ES-I3 (cell line): ENCODE data around the gene KLF15.

Experiments used
- H3K36me3 ChIP-seq: 2 replicates; pipeline ENCODE4 v1.6.1; 2013; ENCODE audit warnings: mild to moderate bottlenecking, low read length, control low read depth, moderate library complexity; ENCODE audit not compliant: insufficient read depth
- H3K4me1 ChIP-seq: 2 replicates; pipeline ENCODE4 v1.6.1; 2013; ENCODE audit warnings: mild to moderate bottlenecking, control low read depth, low read length; ENCODE audit not compliant: insufficient read depth
- H3K9ac ChIP-seq: 2 replicates; pipeline ENCODE4 v1.6.1; 2013; ENCODE audit warnings: low read depth, mild to moderate bottlenecking, low read length, moderate library complexity
- H3K9me3 ChIP-seq: 2 replicates; pipeline ENCODE4 v1.6.1; 2013; ENCODE audit warnings: mild to moderate bottlenecking, low read length, moderate library complexity; ENCODE audit not compliant: control insufficient read depth, insufficient read depth

KLF15 gene

GRCh38 chr3:126373682-126374601 is 16.7 kb upstream of the KLF15 start:
- H3K9me3 ChIP-seq = no peaks in the 10 kb centered on the region
- H3K36me3 ChIP-seq = no peaks in the 10 kb centered on the region
- no peaks in the 10 kb centered on the region for H3K4me1 ChIP-seq
- no peak overlapping the region for H3K9ac ChIP-seq

DNA sequence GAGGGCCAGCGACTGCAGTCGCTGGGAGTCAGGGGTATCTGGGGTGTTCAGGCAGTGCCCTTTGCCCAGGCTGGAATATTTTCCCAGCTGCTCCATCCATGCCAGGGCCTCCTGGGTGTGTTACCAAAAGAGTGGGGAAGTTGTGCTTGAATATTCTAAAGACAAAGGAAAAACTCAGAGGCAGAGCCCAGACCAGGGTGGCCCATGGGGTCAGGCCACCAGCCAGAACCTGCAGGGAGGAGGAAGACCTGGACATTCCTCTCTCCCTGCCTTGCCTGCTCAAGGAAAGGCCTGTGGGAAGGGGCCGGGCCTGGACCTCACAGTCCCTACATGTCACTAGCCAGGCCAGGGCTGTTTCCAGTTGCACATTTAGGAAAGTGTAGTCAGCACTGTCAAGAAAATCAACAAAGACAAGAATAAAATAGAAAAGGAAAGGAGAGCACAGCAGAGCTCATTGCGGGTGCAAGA is 16.0 kb upstream of the KLF15 start:
- H3K36me3 ChIP-seq = no peaks in the 10 kb centered on the region
- no peaks in the 10 kb centered on the region for H3K9me3 ChIP-seq
- no peak overlapping the region for H3K9ac ChIP-seq
- no peaks in the 10 kb centered on the region for H3K4me1 ChIP-seq

DNA sequence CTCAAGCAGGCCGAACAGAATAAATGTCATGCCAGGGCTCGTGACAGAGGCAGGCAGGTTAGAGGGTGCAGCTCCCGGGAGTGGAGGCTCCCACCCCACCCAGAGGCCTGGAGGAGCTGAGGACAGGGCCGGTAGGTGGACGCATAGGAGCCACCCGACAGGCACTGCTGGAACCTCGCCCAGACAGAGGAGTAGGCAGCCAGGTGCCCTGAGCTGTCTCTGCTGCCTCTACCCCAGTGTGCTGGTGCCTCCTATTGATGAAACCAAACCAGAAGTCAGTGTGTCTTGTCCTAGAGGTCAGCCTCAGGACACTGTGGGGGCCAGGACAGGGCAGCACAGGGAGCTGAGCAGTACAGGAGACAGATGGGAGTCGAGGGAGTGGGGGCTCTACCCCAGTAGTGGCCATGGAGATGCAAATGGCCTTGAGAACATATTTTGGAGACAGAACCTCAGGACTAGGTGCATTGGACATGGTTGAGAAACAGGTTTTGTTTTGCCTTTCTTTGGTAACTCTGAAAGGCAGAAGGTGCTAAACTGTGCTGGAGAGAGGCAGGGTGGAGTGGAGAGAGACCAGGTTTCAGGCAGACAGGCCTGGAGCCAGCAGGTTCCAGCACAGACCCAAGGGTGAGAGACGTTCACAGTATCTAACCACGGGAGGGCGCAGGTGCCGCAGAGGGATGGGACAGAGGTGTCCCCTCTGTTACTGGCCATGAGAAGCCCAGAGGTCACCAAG is 15.4 kb upstream of the KLF15 start:
- H3K9ac ChIP-seq = no peak overlapping the region
- no peaks in the 10 kb centered on the region for H3K9me3 ChIP-seq
- no peaks in the 10 kb centered on the region for H3K4me1 ChIP-seq
- H3K36me3 ChIP-seq = no peaks in the 10 kb centered on the region

GRCh38 chr3:126371096-126371705 is 14.0 kb upstream of the KLF15 start:
- H3K4me1 ChIP-seq = no peaks in the 10 kb centered on the region
- H3K36me3 ChIP-seq = no peaks in the 10 kb centered on the region
- H3K9me3 ChIP-seq = no peaks in the 10 kb centered on the region
- H3K9ac ChIP-seq = no peak overlapping the region

DNA sequence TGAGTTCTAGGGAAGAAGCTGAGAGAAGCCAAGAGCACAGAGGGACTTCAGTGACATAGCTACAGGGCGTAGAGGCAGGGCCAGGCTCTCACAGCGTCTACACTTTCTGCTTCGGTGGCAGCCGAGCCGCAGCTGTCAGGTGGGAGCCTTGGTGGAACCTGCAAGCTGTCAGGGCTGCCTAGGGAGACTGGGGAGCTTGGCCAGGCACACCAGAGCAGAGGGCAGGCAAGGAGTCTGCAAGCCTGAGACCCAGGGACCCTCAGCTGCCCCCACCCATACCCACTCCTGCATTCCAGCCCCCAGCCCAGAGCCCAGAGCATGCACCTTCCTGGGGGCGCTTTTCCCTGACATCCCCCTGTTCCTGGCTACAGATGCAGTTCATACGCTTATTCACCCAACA is 13.4 kb upstream of the KLF15 start:
- no peaks in the 10 kb centered on the region for H3K9me3 ChIP-seq
- no peaks in the 10 kb centered on the region for H3K4me1 ChIP-seq
- H3K9ac ChIP-seq = no peak overlapping the region
- no peaks in the 10 kb centered on the region for H3K36me3 ChIP-seq

- Histone ChIP-seq H3K36me3 (no peaks in the 10 kb centered on the region), H3K4me1 (peaks cover 5% of the 10 kb centered on the region), H3K9me3 (no peaks in the 10 kb centered on the region), H3K9ac (no peak overlapping the region)
Measured at GRCh38 chr3:126370055-126370454, 12.8 kb upstream of the KLF15 start.

DNA sequence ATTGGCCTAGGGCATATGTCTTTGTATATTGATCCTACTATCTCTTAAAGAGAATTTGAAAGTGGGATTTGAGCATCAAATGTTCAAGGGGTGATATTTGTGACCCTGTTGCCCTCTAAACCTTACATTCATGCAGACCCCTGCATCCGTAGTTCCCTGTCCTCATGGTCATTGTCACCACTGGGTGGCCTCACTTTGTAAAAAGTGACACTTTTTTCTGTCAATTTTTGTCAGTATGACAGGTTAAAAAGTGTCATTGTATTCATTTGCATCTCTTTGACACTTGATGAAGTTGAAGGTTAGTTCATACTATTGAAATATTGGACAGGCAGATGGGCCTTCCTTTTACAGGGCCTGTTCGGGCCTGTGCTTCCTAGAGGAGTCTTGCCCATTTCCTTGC is 12.3 kb upstream of the KLF15 start:
- Histone ChIP-seq H3K9ac (no peak overlapping the region), H3K4me1 (peaks cover 10% of the 10 kb centered on the region)

GRCh38 chr3:126367316-126367805 is 10.2 kb upstream of the KLF15 start:
- H3K9ac ChIP-seq = no peak overlapping the region

More for the DNA sequence above, 12.3 kb upstream of the KLF15 start:
- H3K36me3 ChIP-seq = no peaks in the 10 kb centered on the region
- no peaks in the 10 kb centered on the region for H3K9me3 ChIP-seq

DNA sequence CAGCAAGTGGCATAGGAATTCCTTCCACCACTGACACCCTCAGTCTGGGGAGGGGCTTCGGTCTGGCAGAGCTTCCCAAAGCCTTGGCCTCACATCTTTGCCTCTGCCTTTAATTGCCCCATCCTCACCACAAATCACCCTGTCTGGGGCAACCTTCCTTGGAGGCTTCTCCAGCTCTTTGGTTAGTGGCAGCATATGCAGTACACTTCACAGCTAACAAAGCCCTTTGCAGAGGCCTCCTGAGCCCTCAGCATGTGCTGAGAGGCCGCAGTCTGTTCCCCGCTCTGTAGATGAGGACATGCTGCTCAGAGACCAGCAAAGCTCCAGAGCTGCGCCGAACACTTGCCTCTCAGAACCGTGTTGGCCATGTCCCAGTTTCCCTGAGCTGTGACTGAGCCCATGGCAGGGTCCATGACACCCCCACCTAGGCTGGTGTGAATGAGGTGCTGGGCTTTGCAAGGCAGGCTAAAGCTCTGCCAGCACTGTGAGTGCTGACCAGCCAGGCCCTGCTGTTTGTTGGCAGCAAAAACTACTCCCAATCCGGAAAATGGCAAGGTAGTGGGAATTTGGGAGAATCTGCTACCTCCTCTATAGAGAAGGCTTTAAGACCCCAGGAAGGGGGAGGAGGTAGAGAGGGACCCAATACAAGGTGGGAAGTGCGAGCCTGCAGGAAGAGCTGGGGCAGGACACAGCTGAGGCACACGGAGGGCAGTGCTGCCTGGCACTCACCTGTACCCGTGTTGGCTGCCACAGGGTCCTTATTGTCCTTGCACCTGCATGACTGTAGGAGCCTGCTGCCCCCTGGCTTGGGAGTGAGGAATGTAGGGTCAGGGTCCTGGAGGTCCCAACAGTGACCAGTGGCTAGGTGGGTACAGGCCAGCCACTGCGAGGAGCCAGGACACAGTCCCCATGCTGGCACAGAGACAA is 8.4 kb upstream of the KLF15 start:
- H3K36me3 ChIP-seq = no peaks in the 10 kb centered on the region
- H3K9me3 ChIP-seq = no peaks in the 10 kb centered on the region
- H3K9ac ChIP-seq = no peak overlapping the region
- peaks cover 25% of the 10 kb centered on the region for H3K4me1 ChIP-seq

More at GRCh38 chr3:126367316-126367805, 10.2 kb upstream of the KLF15 start:
- peaks cover 21% of the 10 kb centered on the region for H3K4me1 ChIP-seq
- no peaks in the 10 kb centered on the region for H3K9me3 ChIP-seq
- no peaks in the 10 kb centered on the region for H3K36me3 ChIP-seq

DNA sequence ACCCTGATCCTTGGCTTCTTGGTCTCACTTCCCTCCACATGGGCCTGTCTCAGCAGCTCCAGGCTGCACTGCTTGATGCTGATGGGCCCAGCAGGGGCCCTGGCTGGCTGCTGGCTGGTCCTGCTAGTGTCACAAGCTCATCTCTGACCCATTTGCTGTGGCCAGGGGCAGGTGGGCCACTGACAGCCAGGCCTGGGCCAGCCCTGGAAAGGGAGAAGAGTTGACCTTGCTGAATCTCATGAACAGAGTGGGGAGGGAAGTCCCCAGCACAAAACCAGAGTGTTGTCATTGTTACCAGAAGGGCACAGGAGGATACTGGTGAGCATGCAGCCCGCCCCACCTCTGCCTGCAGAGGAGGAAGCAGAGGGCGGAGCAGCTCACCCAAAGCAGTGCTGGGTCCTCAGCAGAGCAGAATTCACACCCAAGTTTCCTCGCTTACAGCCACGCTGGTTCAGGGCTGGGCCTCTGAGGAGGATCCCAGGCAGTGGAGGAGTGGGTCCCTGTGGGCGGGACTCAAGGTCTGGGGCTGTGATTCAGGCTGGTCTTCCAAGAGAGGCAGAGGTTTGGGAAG is 7.6 kb upstream of the KLF15 start:
- H3K9me3 ChIP-seq = no peaks in the 10 kb centered on the region
- H3K36me3 ChIP-seq = no peaks in the 10 kb centered on the region
- H3K4me1 ChIP-seq = peaks cover 25% of the 10 kb centered on the region
- H3K9ac ChIP-seq = no peak overlapping the region

DNA sequence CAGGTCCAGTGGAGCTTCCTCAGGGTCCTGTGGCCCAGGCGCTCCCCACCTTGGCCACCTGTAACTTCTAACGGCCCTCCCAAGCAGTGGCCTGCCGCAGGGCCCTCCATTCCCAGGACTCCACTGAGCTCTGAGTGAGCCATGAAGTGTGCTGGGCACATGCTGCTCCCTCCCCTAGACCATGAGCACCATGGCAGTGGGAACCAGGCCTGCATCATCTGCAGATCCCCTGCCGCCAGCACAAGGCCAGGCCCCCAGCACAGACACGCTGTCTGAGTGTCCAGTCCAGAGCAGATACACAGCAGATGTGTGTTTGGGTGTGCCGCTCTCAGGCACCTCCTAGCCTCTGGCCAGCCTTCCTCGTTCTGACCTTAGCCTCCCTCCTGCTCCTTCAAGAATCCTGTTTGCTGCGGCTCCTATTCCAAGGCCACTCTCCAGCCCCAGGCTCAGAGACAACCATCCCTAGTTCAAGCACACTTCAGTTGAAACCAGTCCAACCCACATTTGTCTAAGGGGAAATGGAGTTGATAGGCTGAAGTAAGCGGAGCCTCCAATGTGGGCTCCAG is 7.0 kb upstream of the KLF15 start:
- H3K9me3 ChIP-seq = no peaks in the 10 kb centered on the region
- no peak overlapping the region for H3K9ac ChIP-seq
- H3K36me3 ChIP-seq = no peaks in the 10 kb centered on the region
- H3K4me1 ChIP-seq = peaks cover 25% of the 10 kb centered on the region

- H3K36me3 ChIP-seq = no peaks in the 10 kb centered on the region
- no peaks in the 10 kb centered on the region for H3K9me3 ChIP-seq
- H3K9ac ChIP-seq = no peak overlapping the region
- peaks cover 25% of the 10 kb centered on the region for H3K4me1 ChIP-seq
Measured at GRCh38 chr3:126361211-126361610, 4.0 kb upstream of the KLF15 start.

DNA sequence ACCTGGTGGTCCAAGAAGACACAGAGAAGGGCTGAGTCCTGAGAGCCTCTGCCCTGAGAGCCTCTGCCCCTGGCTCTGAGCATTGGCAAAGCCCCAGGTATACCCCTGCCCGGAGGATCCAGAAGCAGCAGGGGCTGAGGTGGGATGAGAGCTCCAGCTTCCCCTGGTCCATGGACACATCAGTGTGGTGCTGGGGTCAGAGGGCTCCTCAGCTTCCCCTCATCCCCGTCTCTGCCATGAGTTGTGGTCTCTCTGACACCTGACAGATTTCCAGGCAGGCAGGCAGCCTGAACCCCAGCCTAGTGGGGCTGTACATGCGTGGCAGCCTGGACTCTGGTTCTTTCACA is 3.5 kb upstream of the KLF15 start:
- Histone ChIP-seq H3K36me3 (no peaks in the 10 kb centered on the region), H3K9ac (no peak overlapping the region), H3K4me1 (peaks cover 25% of the 10 kb centered on the region), H3K9me3 (no peaks in the 10 kb centered on the region)
